Body of pancreas (tissue), 4 donors: Measurements from ENCODE around the gene WRAP73.

Experiments used
- CTCF ChIP-seq, 7 experiments: fragments of 450-650 bp in 4 of 7; fragments of 200-600 bp in 3 of 7; sonication (generic) in 3 of 7; IDR thresholded peaks; one replicate each; pipeline ENCODE4 v1.5.1; 2016 to 2019; ENCODE audit warnings: antibody characterized with exemption in 7 of 7
- POLR2A ChIP-seq, 3 donors: fragments of 450-650 bp; IDR thresholded peaks; one replicate each; pipeline ENCODE4 v1.6.1; 2016; ENCODE audit warnings: antibody characterized with exemption in 3 of 3, mild to moderate bottlenecking in 2 of 3

GRCh38 chr1:3681231-3681897 is 31.5 kb upstream of the WRAP73 start:
- TF ChIP-seq CTCF (IDR thresholded peaks at IDR 0.05) (no peak), POLR2A (IDR thresholded peaks at IDR 0.05) (no peak)
